Glomerular visceral epithelial cell (primary cell): ENCODE results near the gene MRPL24.

Experiments
- DNase-seq: peaks from one replicate; pipeline ENCODE4 v3.0.0-alpha.2; 2016; ENCODE audit errors: extremely low spot score

MRPL24 gene

DNA sequence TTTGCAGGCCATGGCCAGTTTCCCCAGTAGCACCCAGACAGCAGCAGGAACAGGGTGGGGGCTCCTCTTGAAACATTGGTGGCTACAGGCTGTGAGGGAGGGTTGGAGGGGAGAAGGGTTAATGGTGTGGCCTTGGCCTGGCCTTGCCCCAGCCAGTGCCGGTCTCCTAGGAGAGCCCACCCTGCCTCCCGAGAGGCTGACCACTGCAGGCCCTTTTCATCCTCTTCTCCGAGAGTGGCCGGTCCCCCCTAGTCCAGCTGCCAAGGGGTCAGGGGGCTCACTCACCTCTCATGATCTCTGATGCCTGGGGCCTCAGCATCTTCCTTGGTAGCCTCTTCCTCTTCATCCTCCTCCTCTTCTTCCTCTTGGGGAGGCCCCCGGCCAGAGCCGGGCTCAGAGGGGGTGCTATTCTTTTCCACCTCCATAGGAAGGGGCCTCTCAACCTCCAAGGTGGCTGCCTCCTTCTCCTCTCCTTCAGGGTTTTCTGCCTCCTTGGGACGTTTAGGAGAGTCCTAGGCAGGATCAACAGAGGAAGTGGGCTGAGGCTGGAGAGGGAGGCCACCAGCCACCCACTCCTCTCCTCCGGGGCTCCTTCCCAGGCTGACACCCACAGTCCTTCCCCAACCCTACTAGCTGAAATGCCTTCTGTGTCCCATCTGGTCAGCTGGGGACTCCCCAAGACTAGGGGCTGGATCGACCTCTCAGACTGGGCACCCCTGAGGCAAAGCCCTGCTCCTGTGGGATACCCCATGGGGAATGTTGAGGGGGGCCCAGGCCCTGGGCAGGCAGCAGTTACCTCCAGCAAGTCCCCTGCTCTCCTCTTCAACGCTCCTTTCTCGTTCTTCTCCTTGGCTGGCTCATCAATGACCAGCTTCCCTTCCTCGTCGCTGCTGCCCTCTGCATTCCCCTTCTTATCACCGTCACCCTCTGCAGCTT is 2.7 kb upstream of the MRPL24 start:
- DNase-seq: no peak

- DNase-seq: no peak
Measured at GRCh38 chr1:156742801-156743200, 1.9 kb upstream of the MRPL24 start.

DNA sequence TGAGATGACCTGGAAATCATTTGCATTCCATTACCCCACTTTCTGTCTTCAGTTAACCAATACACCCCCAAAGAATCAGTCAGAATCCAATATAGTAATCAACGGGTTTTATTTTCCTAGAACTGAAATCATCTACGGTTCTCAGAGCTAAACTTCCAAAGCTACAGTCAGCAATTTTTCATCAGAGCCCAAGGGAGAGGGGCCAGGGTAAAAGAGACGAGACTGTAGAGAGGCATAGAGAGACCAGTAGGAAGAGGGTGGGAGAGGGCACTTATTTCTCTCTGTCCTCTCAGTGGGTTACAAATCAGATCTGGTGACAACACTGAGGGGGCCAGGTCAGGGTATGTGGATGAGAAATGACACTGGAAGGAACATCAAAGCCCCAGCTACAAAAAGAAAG is 1.1 kb upstream of the MRPL24 start:
- no peak for DNase-seq

DNA sequence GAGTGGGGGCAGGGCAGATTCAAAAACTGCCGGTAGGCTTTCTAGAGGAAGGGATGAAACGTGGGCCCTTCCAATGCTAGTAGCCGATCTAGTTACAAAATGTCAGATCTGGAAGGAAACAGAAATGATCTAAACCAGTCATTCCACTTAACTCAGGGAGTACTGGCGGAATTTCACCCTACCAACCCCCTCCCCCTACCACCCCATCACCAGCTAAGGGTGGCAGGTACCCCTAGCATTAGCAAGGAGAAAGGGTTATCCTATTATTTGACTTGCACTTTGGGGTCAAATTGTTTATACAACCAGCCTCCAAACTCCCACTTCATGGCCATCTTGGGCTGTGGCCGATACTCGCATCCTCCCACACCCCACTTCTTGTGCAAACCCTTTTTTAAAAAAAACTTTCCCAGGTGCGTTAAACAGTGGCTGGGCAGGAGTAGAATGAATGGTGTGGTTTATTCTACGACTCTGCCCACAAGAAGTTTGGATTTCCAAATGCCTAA is 644 bp upstream of the MRPL24 start:
- no peak for DNase-seq

DNA sequence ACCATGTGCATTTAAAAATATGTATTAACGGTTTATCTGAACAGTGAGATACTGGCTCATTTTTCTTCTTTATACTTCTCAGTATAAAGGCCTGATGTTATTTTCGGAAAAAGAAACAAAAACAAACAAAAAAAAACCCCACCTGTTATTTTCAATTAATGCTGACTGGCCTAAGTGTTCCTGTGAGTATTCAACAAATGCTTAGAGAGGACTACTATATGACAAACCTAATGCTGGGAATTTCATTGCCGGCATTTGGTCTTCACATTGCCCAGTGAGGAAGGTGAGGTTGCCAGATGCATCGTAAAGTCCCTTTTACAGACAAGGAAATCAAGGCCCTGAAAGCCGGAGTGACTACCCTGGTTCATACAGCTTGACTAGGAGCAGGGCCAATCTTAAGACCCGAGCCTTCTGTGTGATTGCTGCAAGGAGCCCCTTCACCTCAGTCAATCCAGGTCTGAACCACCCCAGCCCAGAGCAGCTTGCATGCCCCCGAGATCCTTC is 599 bp downstream of the MRPL24 start:
- DNase-seq: no peak

DNA sequence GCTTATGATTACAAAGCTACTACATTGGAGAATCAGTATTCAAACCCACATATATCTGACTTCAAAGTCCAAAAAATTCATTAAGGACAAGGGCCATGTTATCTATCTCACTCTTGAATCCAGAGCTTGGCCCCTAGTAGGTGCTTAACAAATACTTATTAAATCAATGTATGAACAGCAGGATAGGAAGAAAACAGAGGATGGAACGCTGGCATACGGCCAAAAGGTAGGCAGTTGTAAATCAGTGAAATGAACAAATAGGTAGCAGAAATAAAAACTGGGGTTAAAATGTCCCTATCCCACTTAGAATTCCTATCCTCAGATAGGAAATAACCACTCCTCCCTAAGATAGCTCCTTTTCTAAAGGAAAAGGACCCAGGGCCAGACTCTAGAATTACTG is 2.0 kb downstream of the MRPL24 start:
- no peak for DNase-seq

DNA sequence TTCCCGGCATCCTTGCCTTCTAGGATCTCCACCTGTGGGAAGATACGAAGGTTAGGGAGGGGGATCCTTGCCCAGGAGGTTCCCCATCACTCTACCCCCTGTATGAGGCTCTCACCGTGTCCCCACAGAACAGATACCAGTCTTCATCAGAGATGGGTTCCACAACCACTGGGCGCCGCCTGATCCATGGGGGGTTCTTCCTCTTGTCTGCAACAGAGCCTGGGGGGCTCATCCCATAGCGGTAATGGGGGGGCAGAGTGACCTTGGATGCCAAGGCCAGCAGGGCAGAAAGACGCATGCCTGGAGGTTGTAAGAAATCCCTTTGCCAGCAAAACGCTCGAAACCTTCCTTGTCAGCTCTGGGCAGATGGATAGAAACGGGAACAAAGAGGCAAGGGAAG is 2.5 kb downstream of the MRPL24 start:
- no peak for DNase-seq

DNA sequence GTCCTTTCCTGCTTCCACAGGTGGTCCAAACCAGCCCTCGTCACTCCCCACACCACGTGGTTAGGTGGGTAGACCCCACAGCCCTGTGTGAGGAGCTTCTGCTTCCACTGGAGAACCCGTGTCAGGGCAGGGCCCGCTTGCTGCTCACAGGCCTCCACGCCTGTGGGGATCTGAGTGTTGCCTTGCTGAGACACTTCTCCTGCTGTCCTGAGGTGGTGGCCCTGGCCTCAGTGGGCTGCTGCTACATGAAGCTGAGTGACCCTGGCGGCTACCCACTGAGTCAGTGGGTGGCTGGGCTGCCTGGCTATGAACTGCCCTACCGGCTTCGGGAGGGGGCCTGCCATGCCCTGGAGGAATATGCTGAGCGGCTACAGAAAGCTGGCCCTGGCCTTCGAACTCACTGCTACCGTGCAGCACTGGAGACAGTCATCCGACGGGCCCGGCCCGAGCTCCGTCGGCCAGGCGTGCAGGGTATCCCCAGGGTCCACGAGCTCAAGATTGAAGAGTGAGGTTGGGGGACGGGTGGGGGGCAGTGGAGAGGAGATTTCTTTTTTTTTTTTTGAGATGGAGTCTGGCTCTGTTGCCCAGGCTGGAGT is 6.8 kb downstream of the MRPL24 start:
- DNase-seq: no peak

DNA sequence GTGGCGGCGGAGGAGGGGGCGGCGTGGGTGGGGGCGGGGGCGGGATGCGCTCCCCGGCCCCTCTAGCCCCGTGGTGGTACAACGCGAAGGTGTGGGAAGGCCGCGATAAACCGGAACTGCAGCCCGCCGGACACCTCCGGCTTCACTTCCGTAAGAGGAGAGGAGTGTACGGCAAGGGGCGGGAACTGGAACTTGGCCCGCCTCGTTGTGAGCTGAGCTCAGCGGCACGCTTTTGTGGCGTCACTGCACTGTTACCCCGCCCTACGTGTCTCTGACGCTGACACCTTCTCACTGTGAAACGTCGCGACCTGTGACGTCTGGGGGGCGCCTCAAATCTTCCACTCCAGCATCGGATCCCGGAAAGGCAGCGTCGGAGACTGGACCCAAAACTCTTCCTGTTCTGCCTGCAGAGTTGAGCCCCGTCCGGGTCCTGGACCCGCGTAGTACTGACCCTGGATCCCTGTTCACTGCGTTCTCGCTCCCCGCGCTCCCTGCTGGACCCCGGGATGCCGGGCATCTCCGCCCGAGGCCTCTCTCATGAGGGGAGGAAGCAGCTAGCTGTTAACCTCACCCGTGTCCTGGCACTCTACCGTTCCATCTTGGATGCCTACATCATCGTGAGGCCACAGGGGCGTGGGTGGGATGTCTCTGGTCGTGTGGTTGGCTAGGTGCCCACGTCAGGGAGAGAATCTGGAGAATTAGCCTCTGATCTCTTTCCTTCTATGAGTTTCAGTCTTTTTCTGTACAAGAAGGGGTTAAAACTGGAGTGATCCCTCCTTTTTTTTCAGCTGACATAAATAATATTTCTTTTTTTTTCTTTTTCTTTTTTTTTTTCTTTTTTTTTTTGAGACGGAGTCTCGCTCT is 12.1 kb downstream of the MRPL24 start, which contains the start of gene ISG20L2:
TSS of gene ISG20L2 (minus strand) at position 168 of the 864 bp plus-strand sequence. CDS start 1,114 bp downstream, outside the sequence.
- DNase-seq: peak; percentile 96

DNA sequence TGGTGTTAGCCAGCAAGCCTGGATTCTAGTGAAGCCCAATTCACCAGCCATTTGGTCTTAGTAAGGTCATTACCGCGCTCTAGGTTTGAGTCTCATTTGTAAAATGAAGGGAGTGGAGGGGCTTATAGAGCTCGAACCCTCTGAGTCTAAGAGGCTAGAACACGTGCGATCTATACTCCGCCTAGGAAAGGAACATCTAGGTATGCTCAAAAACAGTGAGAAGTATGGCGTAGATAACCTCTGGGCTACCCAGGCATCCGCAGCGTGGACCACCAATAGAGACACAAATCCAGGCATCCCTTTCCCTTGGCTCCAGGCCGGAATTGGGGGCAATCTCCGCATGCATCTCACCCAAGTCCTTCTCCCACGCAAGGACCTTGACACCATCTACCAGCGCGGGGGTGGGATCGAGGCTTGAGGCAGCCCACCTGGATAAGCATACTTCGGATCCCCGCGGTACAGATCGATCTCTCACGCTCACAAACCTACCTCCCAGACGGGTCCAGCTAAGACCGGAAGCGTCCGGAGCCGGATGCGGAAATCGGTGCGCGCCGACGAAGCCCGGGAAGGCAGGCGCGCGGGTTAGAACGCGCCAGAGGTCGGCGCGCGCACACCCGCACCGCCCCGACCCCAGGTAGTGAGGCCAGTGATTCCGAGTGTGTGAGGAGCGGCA is 12.8 kb downstream of the MRPL24 start, which contains the start of gene METTL25B:
TSS of gene METTL25B (plus strand) at position 544 of the 673 bp plus-strand sequence. CDS start 636 bp downstream, outside the sequence.
- DNase-seq: peak; percentile 84

GRCh38 chr1:156727492-156727891 is 13.4 kb downstream of the MRPL24 start:
- DNase-seq: no peak

DNA sequence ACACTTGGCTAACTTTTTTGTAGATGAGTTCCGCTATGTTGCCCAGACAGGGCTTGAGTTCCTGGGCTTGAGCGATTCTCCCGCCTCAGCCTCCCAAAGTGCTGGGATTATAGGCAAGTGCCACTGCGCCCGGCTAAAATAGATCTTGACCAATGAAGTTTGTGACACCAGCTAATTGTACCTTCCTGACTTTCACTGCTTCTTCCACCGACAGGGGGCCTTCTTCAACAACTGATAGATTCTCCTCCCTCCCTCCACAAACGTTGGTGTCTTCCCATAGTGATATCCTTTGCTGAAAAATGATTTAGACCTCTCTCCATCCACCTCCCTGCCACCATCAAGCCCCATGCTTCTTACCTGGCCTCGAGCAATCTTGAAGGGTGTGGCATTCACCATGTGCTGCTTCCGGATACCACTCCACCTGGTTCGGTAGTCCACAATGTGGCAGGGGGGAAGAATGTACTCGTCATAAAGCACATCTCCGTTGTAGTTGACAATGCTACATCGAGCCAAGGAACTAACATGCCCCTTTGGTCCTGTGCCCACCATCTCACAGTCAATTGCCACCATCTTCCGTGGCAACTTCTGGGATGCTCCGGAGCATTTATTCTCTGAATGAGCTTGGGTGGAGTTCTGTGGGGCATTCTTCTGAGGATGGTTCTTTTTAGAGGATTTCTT is 14.2 kb downstream of the MRPL24 start:
- peak; percentile 74 for DNase-seq

DNA sequence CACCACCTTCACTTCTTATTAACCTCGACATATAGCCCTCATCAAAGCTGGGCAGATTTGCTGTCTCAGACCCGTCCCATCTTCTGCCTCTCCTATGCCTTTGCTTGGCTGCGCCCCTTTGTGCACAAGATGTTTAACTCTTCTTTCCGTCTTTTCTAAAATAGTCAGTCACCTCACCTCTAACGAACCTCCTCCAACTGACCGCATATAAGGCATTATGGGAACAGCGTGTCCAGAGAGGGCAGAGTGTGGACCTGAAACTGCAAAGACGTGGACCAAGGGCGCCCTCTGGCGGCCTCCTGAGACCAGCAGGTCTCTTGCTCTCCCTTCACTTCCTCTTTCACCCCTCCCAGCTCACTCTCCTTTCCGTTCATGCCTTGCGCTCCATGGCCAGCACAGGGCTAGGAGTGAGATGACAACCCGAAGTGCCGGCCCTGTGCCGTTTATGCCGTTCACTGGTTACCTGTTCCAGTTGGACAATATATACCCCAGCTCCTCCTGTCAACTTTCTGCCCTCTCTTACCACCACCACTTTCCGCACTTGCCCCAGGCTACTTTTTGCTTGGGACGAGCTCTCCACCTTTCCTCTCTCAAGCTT is 15.1 kb downstream of the MRPL24 start:
- DNase-seq: peak; percentile 94

DNA sequence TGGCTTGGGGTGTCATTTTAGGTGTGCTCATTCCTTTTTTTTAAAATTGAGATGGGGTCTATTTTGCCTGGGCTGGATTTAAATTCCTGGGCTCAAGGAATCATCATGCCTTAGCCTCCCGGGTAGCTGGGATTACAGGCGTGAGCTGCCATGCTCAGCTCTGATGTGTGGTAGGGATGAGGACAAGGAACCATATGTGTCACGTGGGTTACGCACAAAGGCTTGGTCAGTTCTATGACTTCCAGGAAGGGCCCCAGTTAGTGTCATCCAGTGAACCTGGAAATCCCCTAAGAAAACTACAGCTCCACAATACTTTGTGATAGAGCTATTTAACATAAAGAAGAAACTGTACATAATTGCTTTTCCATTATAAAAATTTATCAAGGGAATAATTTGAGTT is 19.4 kb downstream of the MRPL24 start:
- no peak for DNase-seq

GRCh38 chr1:156721131-156721530 is 19.8 kb downstream of the MRPL24 start:
- no peak for DNase-seq

DNA sequence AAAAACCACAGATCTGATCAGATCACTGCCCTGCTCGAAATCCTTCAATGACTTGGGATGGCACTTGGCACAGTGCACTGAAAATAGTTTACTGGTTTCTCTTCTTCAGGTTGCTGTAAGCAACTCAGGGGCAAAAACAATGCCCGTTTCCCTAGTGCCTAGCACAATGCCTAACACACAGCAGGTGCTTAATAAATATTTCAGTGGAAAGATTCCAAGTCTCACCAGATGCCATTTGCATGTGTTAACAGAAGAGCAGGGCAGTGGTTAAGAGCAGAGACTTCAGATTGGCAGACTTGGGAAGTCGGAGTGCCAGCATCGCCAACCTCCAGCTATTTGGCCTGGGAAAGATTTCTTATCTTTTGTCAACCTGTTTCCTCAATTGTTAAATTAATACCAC is 23.5 kb downstream of the MRPL24 start:
- no peak for DNase-seq

DNA sequence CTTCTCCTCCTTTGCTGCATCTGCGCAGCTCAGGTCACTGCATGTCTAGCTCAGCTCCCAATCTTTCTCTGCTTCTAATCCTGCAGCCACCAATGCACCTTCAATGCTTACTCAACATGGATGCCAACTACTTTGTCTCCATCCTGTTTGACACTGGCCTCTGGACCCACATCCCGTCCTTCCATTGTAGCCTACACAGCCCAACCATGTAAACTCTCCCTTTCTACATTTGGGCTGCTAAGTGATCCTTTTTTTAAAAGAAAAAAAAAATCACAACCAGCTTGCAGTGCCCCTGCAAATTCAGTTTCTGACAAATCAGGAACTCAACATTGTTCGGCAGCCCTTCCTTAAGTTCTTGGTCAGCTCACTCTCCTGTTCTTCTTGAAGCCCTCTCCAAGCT is 26.1 kb downstream of the MRPL24 start:
- DNase-seq: no peak

GRCh38 chr1:156712626-156713025 is 28.3 kb downstream of the MRPL24 start:
- no peak for DNase-seq

DNA sequence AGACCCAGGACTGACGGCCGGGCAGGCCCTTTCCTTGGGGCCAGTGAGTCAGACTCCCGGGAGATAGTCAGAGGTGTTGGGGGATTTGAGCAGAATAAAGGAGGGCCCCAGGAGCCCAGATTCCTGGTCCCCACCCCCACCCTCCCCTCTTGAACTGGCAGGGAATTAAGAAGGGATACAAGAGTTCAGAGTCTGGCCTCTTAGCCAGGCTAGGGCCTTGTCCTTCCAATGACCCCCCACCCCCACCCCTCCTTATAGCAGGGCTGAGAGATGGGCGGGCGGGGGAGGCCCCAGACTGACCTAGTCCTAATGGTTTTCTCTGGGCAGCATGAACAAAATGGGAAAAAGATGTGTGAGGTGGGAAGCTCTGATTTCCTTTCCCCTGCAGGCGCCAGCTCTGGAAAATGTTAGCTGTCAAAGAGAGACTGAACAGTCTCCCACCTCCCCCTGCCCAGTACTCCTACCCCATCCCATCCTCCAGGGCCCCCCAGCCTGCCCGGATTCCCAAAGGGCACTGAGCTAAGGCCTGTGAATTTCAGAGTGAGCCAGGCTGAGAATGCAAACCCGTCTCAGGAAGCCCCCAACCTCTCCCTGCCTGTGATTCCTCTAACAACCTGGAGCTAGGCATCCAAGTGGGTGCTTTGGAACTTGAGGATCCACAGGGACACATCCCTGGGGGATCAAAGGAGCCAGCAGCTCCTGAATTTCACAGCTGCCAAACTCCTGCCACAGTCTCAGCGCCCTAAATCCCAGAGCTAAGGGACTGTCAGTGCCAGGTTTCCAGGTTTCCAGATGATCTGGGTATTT is 29.7 kb downstream of the MRPL24 start:
- no peak for DNase-seq
